ENCODE measurements around the gene ITFG1. TPM values are rescaled to one million over a fixed set of nuclear protein-coding genes. Genes with fewer than 3 reads are reported as not detected.

The ITFG1 gene
- total and polyA plus RNA-seq, 2 of the 13 experiments (the other 11 are each of a cell fraction or from before 2014, with no cell fraction given), result 74.5 to 150 TPM

DNA sequence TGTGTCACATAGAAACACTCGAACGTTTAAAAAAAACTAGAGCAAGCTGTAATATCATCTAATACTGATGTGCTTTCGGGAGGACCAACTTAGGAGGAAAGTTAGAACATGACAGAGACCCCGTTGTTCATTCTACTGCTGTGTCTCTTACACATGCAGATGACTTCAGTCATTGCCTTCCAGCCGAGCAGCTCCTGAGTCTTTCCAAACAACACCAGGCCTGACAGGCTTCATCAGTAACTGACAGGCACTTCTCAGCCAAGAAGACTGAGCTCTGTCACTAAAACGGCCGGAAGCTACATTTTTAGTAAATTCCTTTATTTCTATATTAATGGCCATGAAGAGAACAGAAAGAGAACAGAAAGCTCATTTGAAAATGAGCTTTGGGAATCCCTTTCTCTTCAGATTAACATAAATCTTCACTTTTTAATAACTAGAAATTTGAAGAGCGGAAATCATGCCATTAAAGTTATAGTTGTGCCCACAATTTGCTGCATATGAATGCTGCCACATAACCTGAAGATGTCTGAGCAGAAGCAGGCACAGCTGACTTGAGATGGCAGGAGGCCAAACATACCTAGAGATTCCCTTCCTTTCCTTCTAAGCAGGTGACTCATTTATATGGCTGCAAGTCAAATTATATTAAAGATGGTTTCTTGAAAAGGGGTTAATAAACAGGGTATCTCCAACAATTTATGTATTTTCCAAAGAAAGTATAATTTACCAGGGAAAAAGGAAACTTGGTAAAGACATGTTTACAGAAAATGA is 148.9 kb downstream of the ITFG1 start:
- Histone ChIP-seq H3K9me3 (ENCODE audit: low read length) (no peaks in the 10 kb centered on the region), H3K27me3 (ENCODE audit: control insufficient read depth in 1 of 2, insufficient read depth in 2 of 2, low read length in 2 of 2) (no peaks in the 10 kb centered on the region), H3K9ac (ENCODE audit: insufficient read depth, low read depth, low read length) (no peak overlapping the region), H3K27ac (ENCODE audit: extremely low read length, insufficient read depth, low read length) (no peak overlapping the region), H3K4me2 (ENCODE audit: low read depth, low read length) (no peak overlapping the region), H4K20me1 (ENCODE audit: insufficient read depth, low read length) (no peaks in the 10 kb centered on the region), H3K36me3 (replicated peaks in 1 of 2; ENCODE audit: control insufficient read depth in 1 of 2, insufficient read depth in 2 of 2, low read length in 2 of 2) (no peaks in the 10 kb centered on the region; a peak in 1 of 5 replicates), H3K4me3 (replicated peaks in 1 of 3; ENCODE audit: insufficient read depth in 1 of 3, low read depth in 2 of 3, low read length in 3 of 3) (no peak overlapping the region), H2AFZ (ENCODE audit: low read length) (no peak overlapping the region), H3K4me1 (ENCODE audit: insufficient read depth, low read length) (no peaks in the 10 kb centered on the region), H3K79me2 (ENCODE audit: insufficient read depth, low read length) (no peaks in the 10 kb centered on the region)
- no TSS peak for BruUV-seq (replicated peaks)
- FAIRE-seq (no peak), DNase-seq (ENCODE audit: low spot score) (no peak), ATAC-seq (no peak)
- ChIA-PET POLR2A (no interaction called here), CTCF (ENCODE audit: low intra/inter-chr PET ratio, low total read pairs) (no interaction called here)
- in situ Hi-C loops (cut with HindIII; ENCODE audit: extremely low pct_ligation_motif_present, low pct_unique_long_range_greater_than_20kb), result no loop called here
- WGBS (ENCODE audit: low lambda C conversion rate), result 97% methylated on average over 8 of the region's 8 CpGs
- intact Hi-C loops (cut with micrococcal nuclease; ENCODE audit: unreplicated experiment), result loop anchor here (5.0 kb wide), 1 partner anchor 620 kb away; no protein-coding TSS in a partner anchor
- TF ChIP-seq ZNF619 (CRISPR knock-in tag; IDR thresholded peaks at IDR 0.05), result no peak
- no peak for TF ChIP-seq MXI1 (IDR thresholded peaks at IDR 0.05; ENCODE audit: borderline replicate concordance, low read depth, low read length)
- TF ChIP-seq, protein P1, sequence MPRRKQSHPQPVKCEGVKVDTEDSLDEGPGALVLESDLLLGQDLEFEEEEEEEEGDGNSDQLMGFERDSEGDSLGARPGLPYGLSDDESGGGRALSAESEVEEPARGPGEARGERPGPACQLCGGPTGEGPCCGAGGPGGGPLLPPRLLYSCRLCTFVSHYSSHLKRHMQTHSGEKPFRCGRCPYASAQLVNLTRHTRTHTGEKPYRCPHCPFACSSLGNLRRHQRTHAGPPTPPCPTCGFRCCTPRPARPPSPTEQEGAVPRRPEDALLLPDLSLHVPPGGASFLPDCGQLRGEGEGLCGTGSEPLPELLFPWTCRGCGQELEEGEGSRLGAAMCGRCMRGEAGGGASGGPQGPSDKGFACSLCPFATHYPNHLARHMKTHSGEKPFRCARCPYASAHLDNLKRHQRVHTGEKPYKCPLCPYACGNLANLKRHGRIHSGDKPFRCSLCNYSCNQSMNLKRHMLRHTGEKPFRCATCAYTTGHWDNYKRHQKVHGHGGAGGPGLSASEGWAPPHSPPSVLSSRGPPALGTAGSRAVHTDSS (CRISPR knock-in tag; conservative IDR thresholded peaks at IDR 0.05), result no peak
- TF ChIP-seq ZNF577 (CRISPR knock-in tag; IDR thresholded peaks at IDR 0.05; ENCODE audit: borderline replicate concordance, low read depth), result no peak

DNA sequence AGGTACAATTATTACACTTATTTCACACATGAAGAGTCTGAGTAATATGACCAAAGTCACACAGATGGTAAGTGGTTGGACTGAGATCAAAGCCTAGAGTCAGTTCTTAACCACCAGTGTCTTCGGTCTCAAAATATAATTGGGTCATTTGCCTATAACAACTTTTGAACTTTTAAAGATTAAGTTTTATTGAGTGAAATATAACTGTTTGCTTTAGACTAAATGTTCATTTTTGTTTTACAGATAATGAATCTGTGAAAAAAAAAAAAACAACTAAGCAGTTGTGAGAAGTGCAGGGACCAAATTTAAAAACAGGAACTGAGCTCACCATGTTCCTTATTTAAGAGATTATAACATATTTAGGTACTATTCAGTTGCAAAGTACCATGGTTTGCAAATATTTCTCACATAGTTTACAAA is 150.1 kb downstream of the ITFG1 start:
- H4K20me1 ChIP-seq (ENCODE audit: insufficient read depth, low read length), result no peaks in the 10 kb centered on the region
- no peak overlapping the region for H3K27ac ChIP-seq (ENCODE audit: extremely low read length, insufficient read depth, low read length)
- H3K4me2 ChIP-seq (ENCODE audit: low read depth, low read length), result no peak overlapping the region
- ChIA-PET POLR2A (no interaction called here), CTCF (ENCODE audit: low intra/inter-chr PET ratio, low total read pairs) (no interaction called here)
- FAIRE-seq, result no peak
- no peaks in the 10 kb centered on the region for H3K4me1 ChIP-seq (ENCODE audit: insufficient read depth, low read length)
- H2AFZ ChIP-seq (ENCODE audit: low read length), result no peak overlapping the region
- in situ Hi-C loops (cut with HindIII; ENCODE audit: extremely low pct_ligation_motif_present, low pct_unique_long_range_greater_than_20kb) (no loop called here), intact Hi-C loops (cut with micrococcal nuclease; ENCODE audit: unreplicated experiment) (loop anchor here (5.0 kb wide), 1 partner anchor 621 kb away; no protein-coding TSS in a partner anchor)
- H3K27me3 ChIP-seq (ENCODE audit: control insufficient read depth in 1 of 2, insufficient read depth in 2 of 2, low read length in 2 of 2), result no peaks in the 10 kb centered on the region
- 95% methylated on average over 1 of the region's 1 CpG for WGBS (ENCODE audit: low lambda C conversion rate)
- no peak for DNase-seq (ENCODE audit: low spot score)
- no peak for ATAC-seq
- no peaks in the 10 kb centered on the region; a peak in 1 of 5 replicates for H3K36me3 ChIP-seq (replicated peaks in 1 of 2; ENCODE audit: control insufficient read depth in 1 of 2, insufficient read depth in 2 of 2, low read length in 2 of 2)
- no peak overlapping the region for H3K9ac ChIP-seq (ENCODE audit: insufficient read depth, low read depth, low read length)
- H3K4me3 ChIP-seq (replicated peaks in 1 of 3; ENCODE audit: insufficient read depth in 1 of 3, low read depth in 2 of 3, low read length in 3 of 3), result no peak overlapping the region
- no peaks in the 10 kb centered on the region for H3K9me3 ChIP-seq (ENCODE audit: low read length)
- no TSS peak for BruUV-seq (replicated peaks)
- no peaks in the 10 kb centered on the region for H3K79me2 ChIP-seq (ENCODE audit: insufficient read depth, low read length)
- TF ChIP-seq, protein P2, sequence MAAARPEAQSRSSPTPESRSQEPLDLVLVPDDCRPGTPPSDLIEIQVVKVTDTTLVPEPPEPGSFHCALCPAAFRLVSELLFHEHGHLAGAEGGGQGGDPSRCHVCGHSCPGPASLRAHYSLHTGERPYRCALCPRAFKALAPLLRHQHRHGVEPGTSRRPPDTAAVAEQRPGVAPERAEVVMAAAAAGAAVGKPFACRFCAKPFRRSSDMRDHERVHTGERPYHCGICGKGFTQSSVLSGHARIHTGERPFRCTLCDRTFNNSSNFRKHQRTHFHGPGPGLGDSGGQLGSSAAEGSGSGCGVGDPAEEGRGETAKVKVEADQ (CRISPR knock-in tag; IDR thresholded peaks at IDR 0.05; ENCODE audit: borderline replicate concordance), result no peak
- TF ChIP-seq ZNF615 (CRISPR knock-in tag; IDR thresholded peaks at IDR 0.05; ENCODE audit: borderline replicate concordance) (no peak), ATM (IDR thresholded peaks at IDR 0.05; ENCODE audit: borderline replicate concordance) (no peak), SP1 (IDR thresholded peaks at IDR 0.05) (no peak), SP1 (CRISPR knock-in tag; IDR thresholded peaks at IDR 0.05) (no peak), ZBTB7B (CRISPR knock-in tag; IDR thresholded peaks at IDR 0.05) (no peak), GATAD1 (CRISPR knock-in tag; IDR thresholded peaks at IDR 0.05) (no peak)
- TF ChIP-seq, protein P3, sequence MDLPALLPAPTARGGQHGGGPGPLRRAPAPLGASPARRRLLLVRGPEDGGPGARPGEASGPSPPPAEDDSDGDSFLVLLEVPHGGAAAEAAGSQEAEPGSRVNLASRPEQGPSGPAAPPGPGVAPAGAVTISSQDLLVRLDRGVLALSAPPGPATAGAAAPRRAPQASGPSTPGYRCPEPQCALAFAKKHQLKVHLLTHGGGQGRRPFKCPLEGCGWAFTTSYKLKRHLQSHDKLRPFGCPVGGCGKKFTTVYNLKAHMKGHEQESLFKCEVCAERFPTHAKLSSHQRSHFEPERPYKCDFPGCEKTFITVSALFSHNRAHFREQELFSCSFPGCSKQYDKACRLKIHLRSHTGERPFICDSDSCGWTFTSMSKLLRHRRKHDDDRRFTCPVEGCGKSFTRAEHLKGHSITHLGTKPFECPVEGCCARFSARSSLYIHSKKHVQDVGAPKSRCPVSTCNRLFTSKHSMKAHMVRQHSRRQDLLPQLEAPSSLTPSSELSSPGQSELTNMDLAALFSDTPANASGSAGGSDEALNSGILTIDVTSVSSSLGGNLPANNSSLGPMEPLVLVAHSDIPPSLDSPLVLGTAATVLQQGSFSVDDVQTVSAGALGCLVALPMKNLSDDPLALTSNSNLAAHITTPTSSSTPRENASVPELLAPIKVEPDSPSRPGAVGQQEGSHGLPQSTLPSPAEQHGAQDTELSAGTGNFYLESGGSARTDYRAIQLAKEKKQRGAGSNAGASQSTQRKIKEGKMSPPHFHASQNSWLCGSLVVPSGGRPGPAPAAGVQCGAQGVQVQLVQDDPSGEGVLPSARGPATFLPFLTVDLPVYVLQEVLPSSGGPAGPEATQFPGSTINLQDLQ (CRISPR knock-in tag; IDR thresholded peaks at IDR 0.05), result no peak

Data from HepG2 (cell line).